Upper lobe of right lung (tissue), 1 donor: ENCODE data around the gene FKBP1B. TPM values are rescaled to one million over a fixed set of nuclear protein-coding genes. Genes with fewer than 3 reads are reported as not detected.

Experiments
- ATAC-seq: fragments of 200-7000 bp; cut with Tn5 transposase; one replicate; pipeline ENCODE4 v1.9.1; 2020; ENCODE audit warnings: mild to moderate bottlenecking, moderate library complexity
- DNase-seq: peaks from one replicate; pipeline ENCODE4 v3.0.0-alpha.2; 2020
- H3K27ac ChIP-seq: fragments of 200-600 bp; one replicate; pipeline ENCODE4 v1.8.0; 2022
- H3K27me3 ChIP-seq: fragments of 200-600 bp; one replicate; pipeline ENCODE4 v1.8.0; 2022; ENCODE audit warnings: mild to moderate bottlenecking
- H3K36me3 ChIP-seq: fragments of 200-600 bp; one replicate; pipeline ENCODE4 v1.8.0; 2022
- H3K4me1 ChIP-seq: fragments of 200-600 bp; one replicate; pipeline ENCODE4 v1.8.0; 2022
- H3K4me3 ChIP-seq: fragments of 200-600 bp; one replicate; pipeline ENCODE4 v1.8.0; 2022; ENCODE audit warnings: mild to moderate bottlenecking
- H3K9me3 ChIP-seq: fragments of 200-600 bp; one replicate; pipeline ENCODE4 v1.8.0; 2022
- CTCF ChIP-seq: fragments of 200-600 bp; IDR thresholded peaks from one replicate; pipeline ENCODE4 v1.8.0; 2022; ENCODE audit warnings: antibody characterized with exemption
- intact Hi-C: fragments of 100-400 bp; cut with DNase I; formaldehyde crosslinking; loops from one replicate; pipeline ENCODE4 v1.11.0; 2022
- total RNA-seq: library from RNA; stranded (reverse); fragmentation: NEBNext Ultra II Directional; extraction: Animal tissue kit (Norgen Biotek cat#: 25700); gene quantifications from one replicate; pipeline ENCODE4 v1.2.1, GENCODE V29; 2021
- donor health status: DM: no; HTN: yes; CAD: no; lungs with severe emphysema.

Gene FKBP1B
- total RNA-seq, 1 donor from 2014 or later, result 13.2 TPM

DNA sequence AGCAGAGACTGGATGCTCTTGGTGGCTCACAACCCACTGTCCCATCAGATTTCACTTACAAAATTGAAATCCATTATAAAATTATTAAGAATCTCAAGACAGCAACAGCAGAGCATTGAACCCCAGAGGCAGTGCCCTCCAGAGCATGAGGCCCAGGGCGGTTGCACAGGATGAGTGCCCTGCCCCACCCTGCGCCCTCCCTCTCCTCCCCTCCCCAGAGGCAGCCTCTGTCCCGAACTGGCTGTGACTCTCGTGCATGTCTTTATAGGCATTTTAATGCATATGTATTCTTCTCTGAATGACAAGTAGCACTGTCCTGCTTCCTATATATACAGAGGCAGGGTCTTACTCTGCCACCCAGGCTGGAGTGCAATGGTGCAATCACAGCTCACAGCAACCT is 29.3 kb upstream of the FKBP1B start:
- DNase-seq (no peak), ATAC-seq (no peak)
- intact Hi-C loops, result no loop called here
- Histone ChIP-seq H3K27me3 (no peaks in the 10 kb centered on the region), H3K4me1 (no peaks in the 10 kb centered on the region), H3K9me3 (no peaks in the 10 kb centered on the region), H3K27ac (no peak overlapping the region), H3K4me3 (no peak overlapping the region), H3K36me3 (no peaks in the 10 kb centered on the region)
- no peak for TF ChIP-seq CTCF

DNA sequence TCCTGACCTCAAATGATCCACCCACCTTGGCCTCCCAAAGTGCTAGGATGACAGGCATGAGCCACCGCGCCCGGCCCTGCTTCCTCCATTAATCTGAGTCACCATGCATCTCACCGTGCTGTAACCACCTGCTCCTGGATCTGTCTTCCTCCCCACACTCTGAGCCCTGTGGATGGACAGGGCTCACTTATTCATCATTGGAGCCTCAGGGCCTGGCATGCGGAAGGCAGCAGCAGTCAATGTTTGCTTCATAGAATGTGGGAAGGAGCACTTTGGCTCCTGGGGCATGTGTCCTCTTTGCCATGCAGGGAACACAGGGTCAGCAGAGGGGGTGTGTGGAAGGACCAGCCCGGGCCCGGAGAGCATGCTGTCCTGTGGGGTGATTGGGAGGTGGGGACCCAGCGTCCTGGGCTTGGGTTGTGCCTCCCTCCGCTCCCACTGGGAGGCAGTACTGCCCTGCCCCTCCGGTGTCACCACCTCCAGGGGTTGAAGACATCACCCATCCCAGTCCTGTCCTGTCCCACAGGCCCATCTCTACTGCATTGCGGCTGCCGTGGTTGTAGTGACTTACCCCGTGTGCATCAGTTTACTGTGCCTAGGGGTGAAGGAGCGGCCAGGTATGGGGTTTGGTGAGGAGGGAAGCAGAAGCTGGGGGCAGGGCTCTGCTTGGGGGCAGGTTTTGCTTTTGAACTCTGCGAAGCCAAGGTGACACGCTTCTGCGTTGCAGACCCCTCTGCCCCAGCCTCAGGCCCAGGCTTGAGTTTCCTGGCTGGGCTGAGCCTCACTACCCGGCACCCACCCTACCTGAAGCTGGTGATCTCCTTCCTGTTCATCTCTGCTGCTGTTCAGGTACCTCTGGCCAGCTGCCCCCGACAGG is 28.2 kb upstream of the FKBP1B start:
- H3K36me3 ChIP-seq, result peaks cover under 1% of the 10 kb centered on the region
- no peak for TF ChIP-seq CTCF
- DNase-seq, result no peak
- no peaks in the 10 kb centered on the region for H3K27me3 ChIP-seq
- H3K9me3 ChIP-seq, result no peaks in the 10 kb centered on the region
- no peaks in the 10 kb centered on the region for H3K4me1 ChIP-seq
- intact Hi-C loops, result no loop called here
- peak; percentile 56 for ATAC-seq
- no peak overlapping the region for H3K4me3 ChIP-seq
- no peak overlapping the region for H3K27ac ChIP-seq

DNA sequence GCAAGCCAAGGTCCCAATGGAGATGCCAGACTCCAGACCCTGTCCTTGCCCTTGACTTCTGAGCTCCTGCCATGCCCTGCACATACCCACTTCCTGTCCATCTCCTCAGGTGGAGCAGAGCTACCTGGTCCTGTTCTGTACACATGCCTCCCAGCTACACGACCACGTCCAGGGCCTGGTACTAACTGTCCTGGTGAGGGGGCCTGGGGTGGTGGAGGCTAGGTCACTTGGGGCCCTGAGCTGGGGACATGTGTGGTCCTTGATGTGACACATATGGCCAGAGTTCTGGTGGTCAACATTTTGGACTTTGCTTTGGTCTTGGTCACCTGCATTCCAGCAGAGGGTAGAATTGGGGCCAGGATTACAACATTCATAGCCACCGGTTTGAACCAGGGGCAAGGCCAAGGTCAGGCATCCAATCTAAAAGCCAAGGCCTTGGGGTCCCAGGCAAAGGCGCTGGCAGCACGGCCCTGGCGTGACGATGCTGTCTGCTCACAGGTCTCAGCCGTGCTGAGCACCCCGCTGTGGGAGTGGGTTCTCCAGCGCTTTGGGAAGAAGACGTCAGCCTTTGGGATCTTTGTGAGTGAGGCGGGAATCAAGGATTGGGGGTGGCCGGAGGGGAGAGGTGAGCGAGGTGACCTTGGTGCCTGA is 27.1 kb upstream of the FKBP1B start:
- DNase-seq (no peak), ATAC-seq (no peak)
- peaks cover 5% of the 10 kb centered on the region for H3K36me3 ChIP-seq
- no peak overlapping the region for H3K27ac ChIP-seq
- no peaks in the 10 kb centered on the region for H3K9me3 ChIP-seq
- intact Hi-C loops, result no loop called here
- H3K4me3 ChIP-seq, result no peak overlapping the region
- no peaks in the 10 kb centered on the region for H3K27me3 ChIP-seq
- H3K4me1 ChIP-seq, result no peaks in the 10 kb centered on the region
- TF ChIP-seq CTCF, result no peak

DNA sequence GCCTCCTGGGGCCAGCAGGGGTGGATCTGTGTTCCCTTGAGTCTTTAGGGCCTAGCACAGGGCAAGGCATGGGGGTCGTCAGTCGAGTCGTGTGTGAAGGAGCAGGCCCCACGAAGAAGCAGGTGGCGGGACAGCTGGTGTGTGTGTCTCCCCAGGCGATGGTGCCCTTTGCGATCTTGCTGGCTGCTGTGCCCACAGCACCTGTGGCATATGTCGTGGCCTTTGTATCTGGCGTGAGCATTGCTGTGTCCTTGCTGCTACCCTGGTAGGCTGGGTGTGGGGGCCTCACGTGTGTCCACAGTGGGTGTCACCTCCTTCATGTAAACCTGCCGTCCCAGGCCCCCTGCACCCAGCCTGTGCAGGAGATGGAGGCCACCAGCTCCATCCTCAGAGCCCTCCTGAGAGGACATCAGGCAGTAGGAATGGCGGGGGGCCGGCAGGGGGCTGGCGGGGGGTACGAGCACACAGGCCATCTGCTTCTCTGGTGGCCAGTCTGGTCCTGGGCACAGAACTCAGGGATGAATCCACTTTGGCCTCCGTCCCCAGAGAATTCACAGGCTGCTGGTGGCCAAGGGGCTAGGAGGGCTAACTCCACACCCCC is 26.5 kb upstream of the FKBP1B start:
- no peak for ATAC-seq
- H3K27me3 ChIP-seq, result no peaks in the 10 kb centered on the region
- no peak overlapping the region for H3K4me3 ChIP-seq
- DNase-seq, result no peak
- peaks cover 5% of the 10 kb centered on the region for H3K36me3 ChIP-seq
- intact Hi-C loops, result no loop called here
- H3K4me1 ChIP-seq, result no peaks in the 10 kb centered on the region
- no peak for TF ChIP-seq CTCF
- no peak overlapping the region for H3K27ac ChIP-seq
- H3K9me3 ChIP-seq, result no peaks in the 10 kb centered on the region

DNA sequence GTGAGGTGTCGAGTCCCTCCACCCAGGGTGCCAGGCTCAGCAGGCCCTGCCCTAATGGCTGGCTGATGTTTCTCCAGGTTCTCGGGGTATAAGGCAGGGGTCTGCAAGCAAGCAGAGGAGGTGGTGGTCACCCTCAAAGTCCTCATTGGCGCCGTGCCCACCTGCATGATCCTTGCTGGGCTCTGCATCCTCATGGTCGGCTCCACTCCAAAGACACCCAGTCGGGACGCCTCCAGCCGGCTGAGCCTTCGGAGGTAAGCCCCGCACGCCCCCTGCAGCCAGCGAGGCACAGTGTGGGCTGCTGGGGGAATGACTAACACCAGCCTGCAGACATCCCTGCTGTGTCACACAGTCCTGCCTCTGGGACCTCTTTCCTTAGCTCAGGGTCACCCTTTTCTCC is 25.5 kb upstream of the FKBP1B start:
- Histone ChIP-seq H3K27ac (no peak overlapping the region), H3K4me3 (no peak overlapping the region), H3K4me1 (no peaks in the 10 kb centered on the region), H3K36me3 (peaks cover 5% of the 10 kb centered on the region), H3K27me3 (no peaks in the 10 kb centered on the region), H3K9me3 (no peaks in the 10 kb centered on the region)
- intact Hi-C loops, result no loop called here
- ATAC-seq (no peak), DNase-seq (no peak)
- no peak for TF ChIP-seq CTCF
